HCT116 (cell line): ENCODE measurements around the gene NELL1. TPM values are rescaled to one million over a fixed set of nuclear protein-coding genes. Genes with fewer than 3 reads are reported as not detected.
"Not testable (repeated sequence)": the region's sequence is repeated elsewhere in the genome, so short reads cannot be mapped to it uniquely, and the experiment has no call there.

Experiments
- ATAC-seq: fragments of 200-7000 bp; cut with Tn5 transposase; 2 replicates; pipeline ENCODE4 v1.9.1; 2020; ENCODE audit warnings: mild to moderate bottlenecking, moderate library complexity
- BruUV-seq: library from RNA; stranded (reverse); fragments of 400-500 nt; replicated peaks from 2 replicates; lab custom pipeline; 2021; lab: Mats Ljungman, UMichigan
- CTCF ChIA-PET: fragments of 300-600 bp; sonication (Branson Sonifier 250); formaldehyde crosslinking; loops from one replicate; lab custom pipeline; 2021; ENCODE audit warnings: antibody characterized with exemption; lab: Charles Lee
- POLR2A ChIA-PET: fragments of 300-600, 350-600 bp; sonication (Branson Sonifier 250); formaldehyde crosslinking; loops from one replicate; lab custom pipeline; 2021; ENCODE audit warnings: antibody characterized with exemption; lab: Charles Lee
- RAD21 ChIA-PET, 2 experiments: fragments of 300-600 bp; sonication (Branson Sonifier 250); formaldehyde crosslinking; loops; one replicate each; lab custom pipeline; 2023; ENCODE audit warnings: low total read pairs in 2 of 2; ENCODE audit not compliant: uncharacterized antibody in 2 of 2, unreplicated experiment in 2 of 2, low non-redundant PET in 1 of 2; lab: Charles Lee
- DNase-seq: peaks from one replicate; pipeline ENCODE4 v3.0.0-alpha.2; 2010; ENCODE audit warnings: low read depth, low spot score
- H2AFZ ChIP-seq: fragments of 200-600 bp; shearing (Covaris generic), sonication (generic); 2 replicates; pipeline ENCODE4 v1.6.1; 2017; ENCODE audit warnings: low read depth, mixed run types, mixed read lengths, antibody characterized with exemption, low read length; ENCODE audit not compliant: poor library complexity, severe bottlenecking
- H3K27ac ChIP-seq: 2 replicates; pipeline ENCODE4 v1.5.1; 2012; ENCODE audit warnings: low read depth, low read length
- H3K27me3 ChIP-seq: fragments of 200-600 bp; sonication (generic); 2 replicates; pipeline ENCODE4 v1.6.1; 2016; ENCODE audit warnings: mixed run types, low read length, mixed read lengths; ENCODE audit not compliant: insufficient read depth
- H3K36me3 ChIP-seq, 2 experiments: fragments of 200-500 bp in 1 of 2; fragments of 200-600 bp in 1 of 2; sonication (Bioruptor generic) in 1 of 2; sonication (generic) in 1 of 2; 2 replicates each; pipeline versions ENCODE4 v1.5.1 to v1.6.1; 2014 to 2016; ENCODE audit warnings: low read length in 2 of 2, inconsistent platforms in 1 of 2, mixed read lengths in 1 of 2, mixed run types in 1 of 2; ENCODE audit not compliant: insufficient read depth in 2 of 2, control insufficient read depth in 1 of 2
- H3K4me1 ChIP-seq, 2 experiments: fragments of 200-600 bp in 1 of 2; sonication (generic) in 1 of 2; 2 replicates each; pipeline versions ENCODE4 v1.5.1 to v1.6.1; 2012 to 2017; ENCODE audit warnings: low read length in 2 of 2, inconsistent platforms in 1 of 2, mild to moderate bottlenecking in 1 of 2, mixed read lengths in 1 of 2, mixed run types in 1 of 2, moderate library complexity in 1 of 2; ENCODE audit not compliant: insufficient read depth in 2 of 2, control insufficient read depth in 1 of 2
- H3K4me2 ChIP-seq: fragments of 200-600 bp; sonication (generic); 2 replicates; pipeline ENCODE4 v1.6.1; 2017; ENCODE audit warnings: mixed run types, low read length, mixed read lengths
- H3K4me3 ChIP-seq, 2 experiments: fragments of 200-600 bp in 1 of 2; sonication (generic) in 1 of 2; replicated peaks in 1 of 2; 2 replicates each; pipeline ENCODE4 v1.5.1; 2011 to 2016; ENCODE audit warnings: low read length in 2 of 2, control low read depth in 1 of 2, low read depth in 1 of 2, mild to moderate bottlenecking in 1 of 2, mixed read lengths in 1 of 2, mixed run types in 1 of 2
- H3K79me2 ChIP-seq: fragments of 200-600 bp; sonication (generic); 2 replicates; pipeline ENCODE4 v1.6.1; 2017; ENCODE audit warnings: mild to moderate bottlenecking, mixed run types, low read length, moderate library complexity, mixed read lengths; ENCODE audit not compliant: insufficient read depth
- H3K9ac ChIP-seq: fragments of 200-600 bp; sonication (generic); 2 replicates; pipeline ENCODE4 v1.6.1; 2016; ENCODE audit warnings: low read length, mixed read lengths
- H3K9me2 ChIP-seq: fragments of 200-600 bp; sonication (generic), shearing (Covaris generic); 2 replicates; pipeline ENCODE4 v1.6.1; 2017; ENCODE audit warnings: mixed run types, mild to moderate bottlenecking, moderate library complexity; ENCODE audit not compliant: insufficient read depth
- H3K9me3 ChIP-seq, 2 experiments: fragments of 200-500 bp in 1 of 2; fragments of 200-600 bp in 1 of 2; sonication (Bioruptor generic) in 1 of 2; sonication (generic) in 1 of 2; 2 replicates each; pipeline ENCODE4 v1.6.1; 2014 to 2017; ENCODE audit warnings: low read length in 2 of 2, mixed read lengths in 2 of 2, inconsistent platforms in 1 of 2, low read depth in 1 of 2, mild to moderate bottlenecking in 1 of 2, mixed run types in 1 of 2, moderate library complexity in 1 of 2; ENCODE audit not compliant: control insufficient read depth in 1 of 2, insufficient read depth in 1 of 2
- H4K20me1 ChIP-seq: fragments of 200-600 bp; sonication (generic), shearing (Covaris generic); 2 replicates; pipeline ENCODE4 v1.6.1; 2017; ENCODE audit warnings: mixed run types, mild to moderate bottlenecking, moderate library complexity; ENCODE audit not compliant: insufficient read depth
- ATF3 ChIP-seq: IDR thresholded peaks from 2 replicates; pipeline ENCODE4 v1.6.1; 2012
- CBX3 ChIP-seq: IDR thresholded peaks from 2 replicates; pipeline ENCODE4 v1.6.1; 2012; ENCODE audit warnings: low read depth
- CEBPB ChIP-seq: IDR thresholded peaks from 2 replicates; pipeline ENCODE4 v1.6.1; 2012; ENCODE audit warnings: low read depth
- EGR1 ChIP-seq: IDR thresholded peaks from 2 replicates; pipeline ENCODE4 v1.6.1; 2012; ENCODE audit warnings: low read depth
- EZH2 ChIP-seq: fragments of 200-600 bp; sonication (generic); IDR thresholded peaks from 2 replicates; pipeline ENCODE4 v1.6.1; 2017; ENCODE audit warnings: antibody characterized with exemption, mixed run types
- EZH2phosphoT487 ChIP-seq: fragments of 200-600 bp; IDR thresholded peaks from 2 replicates; pipeline ENCODE4 v1.6.1; 2018; ENCODE audit warnings: antibody characterized with exemption, borderline replicate concordance
- FOSL1 ChIP-seq: IDR thresholded peaks from 2 replicates; pipeline ENCODE4 v1.6.1; 2012; ENCODE audit warnings: low read depth
- JUND ChIP-seq: IDR thresholded peaks from 2 replicates; pipeline ENCODE4 v1.6.1; 2012
- POLR2A ChIP-seq: IDR thresholded peaks from 2 replicates; pipeline ENCODE4 v1.7.0; 2011; ENCODE audit warnings: borderline replicate concordance; ENCODE audit not compliant: insufficient read depth, insufficient read length; ENCODE audit errors: extremely low read depth
- RAD21 ChIP-seq: IDR thresholded peaks from 2 replicates; pipeline ENCODE4 v1.6.1; 2012; ENCODE audit warnings: low read depth, mild to moderate bottlenecking
- SIN3A ChIP-seq: IDR thresholded peaks from 2 replicates; pipeline ENCODE4 v1.6.1; 2012; ENCODE audit warnings: low read depth
- SRF ChIP-seq: IDR thresholded peaks from 2 replicates; pipeline ENCODE4 v1.6.1; 2012; ENCODE audit warnings: low read depth
- TCF7L2 ChIP-seq: IDR thresholded peaks from 2 replicates; pipeline ENCODE4 v1.7.0; 2011; ENCODE audit warnings: borderline replicate concordance, inconsistent platforms; ENCODE audit not compliant: insufficient read depth, insufficient read length; ENCODE audit errors: extremely low read depth
- YY1 ChIP-seq: IDR thresholded peaks from 2 replicates; pipeline ENCODE4 v1.6.1; 2011; ENCODE audit warnings: low read length, low read depth, moderate library complexity, mild to moderate bottlenecking; ENCODE audit not compliant: insufficient replicate concordance; ENCODE audit errors: extremely low read depth
- ZNF274 ChIP-seq: fragments of 200-500 bp; sonication (Bioruptor generic); IDR thresholded peaks from 2 replicates; pipeline ENCODE4 v1.6.1; 2014; ENCODE audit warnings: mild to moderate bottlenecking, low read depth, low read length, inconsistent platforms
- intact Hi-C: fragments of 100-400 bp; cut with micrococcal nuclease; formaldehyde crosslinking; loops from 2 replicates; pipeline ENCODE4 v1.10.0; 2022
- total RNA-seq: library from RNA; stranded (reverse); gene quantifications from one replicate; pipeline ENCODE4 v1.2.1, GENCODE V29; 2021; ENCODE audit not compliant: unreplicated experiment
- TF ChIP-seq, protein P1 (sequence below): IDR thresholded peaks from 2 replicates; pipeline ENCODE4 v1.6.1; 2012; ENCODE audit warnings: low read depth
- TF ChIP-seq, protein P2 (sequence below): IDR thresholded peaks from 2 replicates; pipeline ENCODE4 v1.6.1; 2011; ENCODE audit warnings: mild to moderate bottlenecking, low read length, moderate library complexity; ENCODE audit not compliant: insufficient replicate concordance; ENCODE audit errors: extremely low read depth

Gene NELL1
- total RNA-seq, 1 experiment from 2014 or later = not detected

GRCh38 chr11:21137803-21138202 is 468.4 kb downstream of the NELL1 start:
- CTCF ChIA-PET = no interaction called here
- Histone ChIP-seq H3K9me3 (peaks cover 13 to 16% of the 10 kb centered on the region in 2 experiments; a peak in 2 of 4 replicates), H3K79me2 (no peaks in the 10 kb centered on the region), H3K27me3 (no peaks in the 10 kb centered on the region), H3K27ac (no peak overlapping the region), H3K4me2 (no peak overlapping the region), H3K4me1 (no peaks in the 10 kb centered on the region), H3K9me2 (no peaks in the 10 kb centered on the region), H3K4me3 (no peak overlapping the region), H2AFZ (no peak overlapping the region), H3K36me3 (no peaks in the 10 kb centered on the region), H3K9ac (no peak overlapping the region), H4K20me1 (no peaks in the 10 kb centered on the region)
- no peak for DNase-seq
- intact Hi-C loops = no loop called here
- TF ChIP-seq JUND (no peak), EZH2 (no peak), EZH2phosphoT487 (no peak), RAD21 (no peak), SRF (no peak), YY1 (no peak), CBX3 (no peak), FOSL1 (no peak), ATF3 (no peak), EGR1 (no peak), ZNF274 (no peak), SIN3A (no peak), POLR2A (no peak), TCF7L2 (no peak), CEBPB (no peak)
- TF ChIP-seq, protein P1, sequence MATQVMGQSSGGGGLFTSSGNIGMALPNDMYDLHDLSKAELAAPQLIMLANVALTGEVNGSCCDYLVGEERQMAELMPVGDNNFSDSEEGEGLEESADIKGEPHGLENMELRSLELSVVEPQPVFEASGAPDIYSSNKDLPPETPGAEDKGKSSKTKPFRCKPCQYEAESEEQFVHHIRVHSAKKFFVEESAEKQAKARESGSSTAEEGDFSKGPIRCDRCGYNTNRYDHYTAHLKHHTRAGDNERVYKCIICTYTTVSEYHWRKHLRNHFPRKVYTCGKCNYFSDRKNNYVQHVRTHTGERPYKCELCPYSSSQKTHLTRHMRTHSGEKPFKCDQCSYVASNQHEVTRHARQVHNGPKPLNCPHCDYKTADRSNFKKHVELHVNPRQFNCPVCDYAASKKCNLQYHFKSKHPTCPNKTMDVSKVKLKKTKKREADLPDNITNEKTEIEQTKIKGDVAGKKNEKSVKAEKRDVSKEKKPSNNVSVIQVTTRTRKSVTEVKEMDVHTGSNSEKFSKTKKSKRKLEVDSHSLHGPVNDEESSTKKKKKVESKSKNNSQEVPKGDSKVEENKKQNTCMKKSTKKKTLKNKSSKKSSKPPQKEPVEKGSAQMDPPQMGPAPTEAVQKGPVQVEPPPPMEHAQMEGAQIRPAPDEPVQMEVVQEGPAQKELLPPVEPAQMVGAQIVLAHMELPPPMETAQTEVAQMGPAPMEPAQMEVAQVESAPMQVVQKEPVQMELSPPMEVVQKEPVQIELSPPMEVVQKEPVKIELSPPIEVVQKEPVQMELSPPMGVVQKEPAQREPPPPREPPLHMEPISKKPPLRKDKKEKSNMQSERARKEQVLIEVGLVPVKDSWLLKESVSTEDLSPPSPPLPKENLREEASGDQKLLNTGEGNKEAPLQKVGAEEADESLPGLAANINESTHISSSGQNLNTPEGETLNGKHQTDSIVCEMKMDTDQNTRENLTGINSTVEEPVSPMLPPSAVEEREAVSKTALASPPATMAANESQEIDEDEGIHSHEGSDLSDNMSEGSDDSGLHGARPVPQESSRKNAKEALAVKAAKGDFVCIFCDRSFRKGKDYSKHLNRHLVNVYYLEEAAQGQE = no peak
- TF ChIP-seq, protein P2, sequence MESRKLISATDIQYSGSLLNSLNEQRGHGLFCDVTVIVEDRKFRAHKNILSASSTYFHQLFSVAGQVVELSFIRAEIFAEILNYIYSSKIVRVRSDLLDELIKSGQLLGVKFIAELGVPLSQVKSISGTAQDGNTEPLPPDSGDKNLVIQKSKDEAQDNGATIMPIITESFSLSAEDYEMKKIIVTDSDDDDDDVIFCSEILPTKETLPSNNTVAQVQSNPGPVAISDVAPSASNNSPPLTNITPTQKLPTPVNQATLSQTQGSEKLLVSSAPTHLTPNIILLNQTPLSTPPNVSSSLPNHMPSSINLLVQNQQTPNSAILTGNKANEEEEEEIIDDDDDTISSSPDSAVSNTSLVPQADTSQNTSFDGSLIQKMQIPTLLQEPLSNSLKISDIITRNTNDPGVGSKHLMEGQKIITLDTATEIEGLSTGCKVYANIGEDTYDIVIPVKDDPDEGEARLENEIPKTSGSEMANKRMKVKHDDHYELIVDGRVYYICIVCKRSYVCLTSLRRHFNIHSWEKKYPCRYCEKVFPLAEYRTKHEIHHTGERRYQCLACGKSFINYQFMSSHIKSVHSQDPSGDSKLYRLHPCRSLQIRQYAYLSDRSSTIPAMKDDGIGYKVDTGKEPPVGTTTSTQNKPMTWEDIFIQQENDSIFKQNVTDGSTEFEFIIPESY = no peak
- no peak for ATAC-seq
- POLR2A ChIA-PET = no interaction called here
- BruUV-seq = no TSS peak
- RAD21 ChIA-PET = no interaction called here

GRCh38 chr11:21141557-21141956 is 472.2 kb downstream of the NELL1 start:
- intact Hi-C loops, BruUV-seq, H3K9ac ChIP-seq, H3K4me1 ChIP-seq, DNase-seq, CTCF ChIA-PET, H4K20me1 ChIP-seq, RAD21 ChIA-PET, H3K4me3 ChIP-seq, H3K27me3 ChIP-seq, H2AFZ ChIP-seq, H3K9me2 ChIP-seq, H3K27ac ChIP-seq, H3K4me2 ChIP-seq, H3K79me2 ChIP-seq, POLR2A ChIA-PET, H3K36me3 ChIP-seq, ATAC-seq: not testable (repeated sequence)
- peaks cover 16 to 19% of the 10 kb centered on the region in 2 experiments; a peak in 2 of 4 replicates for H3K9me3 ChIP-seq
